ENCODE data around the gene SLC9C2. TPM values are rescaled to one million over a fixed set of nuclear protein-coding genes. Genes with fewer than 3 reads are reported as not detected.
"Not testable (repeated sequence)": the region's sequence is repeated elsewhere in the genome, so short reads cannot be mapped to it uniquely, and the experiment has no call there.

The SLC9C2 gene
- total RNA-seq, 2 donors from 2014 or later, result not detected

DNA sequence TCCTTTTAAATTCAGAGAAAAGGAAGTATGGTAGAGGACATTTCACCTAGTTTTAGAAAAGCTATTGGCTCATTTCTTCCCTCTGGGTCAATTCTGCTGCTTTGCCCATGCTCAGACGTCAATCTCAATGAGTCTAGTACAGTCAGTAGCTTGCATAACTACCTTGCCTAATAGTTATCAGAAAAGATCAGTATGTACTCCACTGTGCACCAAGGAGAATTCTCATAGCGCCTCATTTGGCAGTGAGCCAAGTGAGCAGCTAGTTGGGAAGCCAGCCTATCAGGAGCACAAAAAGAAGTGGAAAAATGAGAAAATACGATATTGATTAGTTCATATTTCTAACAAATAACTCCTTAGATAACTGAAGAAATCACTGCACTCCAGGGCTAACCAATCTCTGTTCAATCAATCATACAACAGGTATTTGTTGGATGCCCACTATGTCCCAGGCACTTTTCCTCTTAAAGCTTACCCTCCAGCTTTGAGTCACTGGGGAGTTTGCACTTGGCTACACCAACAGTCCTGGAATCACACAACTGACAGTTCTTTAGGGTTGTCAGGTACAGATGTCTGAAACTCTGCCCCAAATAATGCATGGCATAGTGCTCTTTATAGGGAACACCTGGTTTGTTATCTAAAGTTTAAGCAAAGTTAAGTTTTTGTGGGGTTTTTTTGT is 75.6 kb downstream of the SLC9C2 start:
- Histone ChIP-seq H3K9me3 (no peaks in the 10 kb centered on the region), H3K27me3 (no peaks in the 10 kb centered on the region), H3K4me3 (no peak overlapping the region), H3K4me1 (no peaks in the 10 kb centered on the region), H3K36me3 (replicated peaks in 1 of 2; ENCODE audit: insufficient read depth in 1 of 2, low read depth in 2 of 2) (no peaks in the 10 kb centered on the region), H3K27ac (no peak overlapping the region)
- TF ChIP-seq, protein P1, sequence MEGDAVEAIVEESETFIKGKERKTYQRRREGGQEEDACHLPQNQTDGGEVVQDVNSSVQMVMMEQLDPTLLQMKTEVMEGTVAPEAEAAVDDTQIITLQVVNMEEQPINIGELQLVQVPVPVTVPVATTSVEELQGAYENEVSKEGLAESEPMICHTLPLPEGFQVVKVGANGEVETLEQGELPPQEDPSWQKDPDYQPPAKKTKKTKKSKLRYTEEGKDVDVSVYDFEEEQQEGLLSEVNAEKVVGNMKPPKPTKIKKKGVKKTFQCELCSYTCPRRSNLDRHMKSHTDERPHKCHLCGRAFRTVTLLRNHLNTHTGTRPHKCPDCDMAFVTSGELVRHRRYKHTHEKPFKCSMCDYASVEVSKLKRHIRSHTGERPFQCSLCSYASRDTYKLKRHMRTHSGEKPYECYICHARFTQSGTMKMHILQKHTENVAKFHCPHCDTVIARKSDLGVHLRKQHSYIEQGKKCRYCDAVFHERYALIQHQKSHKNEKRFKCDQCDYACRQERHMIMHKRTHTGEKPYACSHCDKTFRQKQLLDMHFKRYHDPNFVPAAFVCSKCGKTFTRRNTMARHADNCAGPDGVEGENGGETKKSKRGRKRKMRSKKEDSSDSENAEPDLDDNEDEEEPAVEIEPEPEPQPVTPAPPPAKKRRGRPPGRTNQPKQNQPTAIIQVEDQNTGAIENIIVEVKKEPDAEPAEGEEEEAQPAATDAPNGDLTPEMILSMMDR (IDR thresholded peaks at IDR 0.05), result no peak
- no peak for TF ChIP-seq POLR2A (IDR thresholded peaks at IDR 0.05)
- DNase-seq (peak in 3 of 4 donors; percentile 23 to 26 (median 24)), ATAC-seq (peak; percentile 42)
- intact Hi-C loops (cut with DNase I), result no loop called here
- WGBS, 2 donors, result 18 to 19% methylated on average over 3 of the region's 3 CpGs

DNA sequence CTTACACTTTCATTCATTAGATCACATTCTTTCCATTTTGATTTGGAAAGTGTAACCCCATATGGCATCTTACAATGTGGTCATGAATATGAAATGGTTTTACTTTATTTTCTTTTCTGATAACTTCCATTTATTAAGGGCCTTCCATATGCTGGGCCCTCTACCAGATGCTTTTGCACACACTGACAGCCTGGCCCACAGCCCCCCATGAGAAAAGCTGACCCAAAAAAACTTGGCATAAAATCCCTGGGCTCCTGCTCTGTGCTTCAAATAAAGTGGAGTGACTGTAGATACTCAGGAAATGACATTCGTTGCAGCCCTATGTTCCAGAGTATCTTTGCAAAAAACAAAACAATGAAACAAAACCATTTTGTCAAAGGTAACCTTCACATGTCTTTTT is 76.9 kb downstream of the SLC9C2 start:
- intact Hi-C loops (cut with DNase I), result no loop called here
- H3K27me3 ChIP-seq, result no peaks in the 10 kb centered on the region
- no peaks in the 10 kb centered on the region for H3K36me3 ChIP-seq (replicated peaks in 1 of 2; ENCODE audit: insufficient read depth in 1 of 2, low read depth in 2 of 2)
- TF ChIP-seq POLR2A (IDR thresholded peaks at IDR 0.05), result no peak
- TF ChIP-seq, protein P1 (IDR thresholded peaks at IDR 0.05), result no peak
- no peak for DNase-seq
- WGBS, 2 donors, result 53 to 69% methylated on average over 1 of the region's 1 CpG
- no peaks in the 10 kb centered on the region for H3K9me3 ChIP-seq
- no peak overlapping the region for H3K4me3 ChIP-seq
- no peak for ATAC-seq
- H3K4me1 ChIP-seq, result no peaks in the 10 kb centered on the region
- H3K27ac ChIP-seq, result no peak overlapping the region

DNA sequence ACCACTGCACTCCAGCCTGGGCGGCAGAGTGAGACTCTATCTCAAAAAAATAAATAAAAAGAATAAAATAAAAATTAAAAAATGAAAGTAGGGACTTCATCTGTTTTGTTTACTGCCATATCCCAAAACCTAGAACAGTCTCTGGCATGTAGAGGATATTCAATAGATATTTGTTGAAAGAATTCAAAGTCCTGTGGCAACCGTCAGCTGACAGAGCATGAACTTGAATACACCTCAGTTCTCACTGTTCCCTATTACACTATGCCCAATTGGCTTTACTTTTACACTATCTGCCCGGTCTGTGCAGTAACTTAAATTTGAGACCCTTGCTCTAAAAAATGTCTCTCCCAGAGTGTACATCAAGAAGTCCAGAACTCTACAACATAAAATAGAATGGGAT is 79.5 kb downstream of the SLC9C2 start:
- TF ChIP-seq, protein P1 (IDR thresholded peaks at IDR 0.05), result no peak
- TF ChIP-seq POLR2A (IDR thresholded peaks at IDR 0.05), result no peak
- Histone ChIP-seq H3K36me3 (replicated peaks in 1 of 2; ENCODE audit: insufficient read depth in 1 of 2, low read depth in 2 of 2) (no peaks in the 10 kb centered on the region), H3K27ac (no peak overlapping the region), H3K9me3 (no peaks in the 10 kb centered on the region), H3K4me3 (no peak overlapping the region), H3K27me3 (no peaks in the 10 kb centered on the region), H3K4me1 (no peaks in the 10 kb centered on the region)
- WGBS, 2 donors, result 92 to 96% methylated on average over 3 of the region's 3 CpGs
- ATAC-seq (no peak), DNase-seq (no peak)
- intact Hi-C loops (cut with DNase I), result no loop called here

DNA sequence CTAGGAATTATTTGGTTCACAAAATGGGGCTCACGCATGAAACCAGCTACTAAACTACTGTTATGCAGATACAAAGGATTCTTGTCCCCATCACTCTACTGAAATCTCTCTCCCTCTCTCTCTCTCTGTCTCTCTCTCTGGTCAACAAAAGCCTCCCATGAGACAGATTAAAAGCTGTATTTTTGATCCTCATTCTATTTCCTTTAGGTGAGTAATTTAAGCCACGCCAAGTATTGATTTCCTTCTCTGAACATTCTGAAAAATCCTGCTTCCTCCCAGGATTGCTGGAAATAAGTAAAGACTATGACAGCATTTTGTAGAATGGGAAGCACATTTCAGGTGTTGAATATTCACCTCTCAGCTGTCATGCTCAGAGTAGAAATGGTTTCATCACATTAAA is 82.1 kb downstream of the SLC9C2 start:
- no peaks in the 10 kb centered on the region for H3K36me3 ChIP-seq (replicated peaks in 1 of 2; ENCODE audit: insufficient read depth in 1 of 2, low read depth in 2 of 2)
- no peaks in the 10 kb centered on the region for H3K4me1 ChIP-seq
- ATAC-seq, result no peak
- intact Hi-C loops (cut with DNase I), result no loop called here
- H3K27me3 ChIP-seq, result no peaks in the 10 kb centered on the region
- H3K4me3 ChIP-seq, result no peak overlapping the region
- no peaks in the 10 kb centered on the region for H3K9me3 ChIP-seq
- TF ChIP-seq POLR2A (IDR thresholded peaks at IDR 0.05), result no peak
- TF ChIP-seq, protein P1 (IDR thresholded peaks at IDR 0.05), result no peak
- WGBS, 2 donors, result 53 to 60% methylated on average over 2 of the region's 2 CpGs
- DNase-seq, result no peak
- no peak overlapping the region for H3K27ac ChIP-seq

GRCh38 chr1:173514503-173514902 is 88.4 kb downstream of the SLC9C2 start:
- H3K9me3 ChIP-seq; H3K36me3 ChIP-seq (replicated peaks in 1 of 2; ENCODE audit: insufficient read depth in 1 of 2, low read depth in 2 of 2); H3K27me3 ChIP-seq; intact Hi-C loops (cut with DNase I); H3K4me1 ChIP-seq; DNase-seq; ATAC-seq; H3K4me3 ChIP-seq; H3K27ac ChIP-seq: not testable (repeated sequence)
- 100% methylated on average over 1 of the region's 1 CpG for WGBS, 2 donors
